HEK293 (cell line): Measurements from ENCODE around the gene APOL4.

Experiments used
- ZNF169 ChIP-seq: fragments of 450-650 bp; formaldehyde crosslinking; IDR thresholded peaks from 2 replicates; pipeline ENCODE4 v1.5.1; 2016; ENCODE audit warnings: missing biosample characterization, missing genetic modification characterization
- ZNF660 ChIP-seq: fragments of 450-650 bp; IDR thresholded peaks from 2 replicates; pipeline ENCODE4 v1.5.1; 2018; ENCODE audit warnings: missing biosample characterization, mild to moderate bottlenecking, missing genetic modification characterization
- TF ChIP-seq, protein P1 (sequence below): fragments of 450-650 bp; formaldehyde crosslinking; IDR thresholded peaks from 2 replicates; pipeline ENCODE4 v1.5.1; 2016; ENCODE audit warnings: missing biosample characterization, missing genetic modification characterization

DNA sequence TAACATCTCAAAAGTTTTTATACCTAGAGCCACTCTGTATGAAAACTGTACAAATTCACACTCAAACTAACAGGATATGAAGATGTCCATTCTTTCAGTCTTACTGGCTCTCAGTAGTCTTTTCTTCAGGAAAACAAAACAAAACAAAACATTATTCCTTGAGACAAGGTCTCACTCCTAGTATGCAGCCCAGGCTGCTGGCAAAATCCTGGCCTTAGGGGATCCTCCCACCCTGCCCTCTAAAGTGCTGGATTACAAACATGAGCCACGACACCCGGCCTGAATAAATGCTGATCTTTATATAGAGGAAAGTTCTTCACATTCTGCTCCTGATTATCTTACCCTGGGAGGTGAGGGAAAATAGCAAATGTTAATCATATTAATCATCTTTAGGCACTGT is 32.6 kb upstream of the APOL4 start:
- TF ChIP-seq ZNF660 (tag by site-specific recombination) (no peak), ZNF169 (tag by site-specific recombination) (no peak)
- TF ChIP-seq, protein P1, sequence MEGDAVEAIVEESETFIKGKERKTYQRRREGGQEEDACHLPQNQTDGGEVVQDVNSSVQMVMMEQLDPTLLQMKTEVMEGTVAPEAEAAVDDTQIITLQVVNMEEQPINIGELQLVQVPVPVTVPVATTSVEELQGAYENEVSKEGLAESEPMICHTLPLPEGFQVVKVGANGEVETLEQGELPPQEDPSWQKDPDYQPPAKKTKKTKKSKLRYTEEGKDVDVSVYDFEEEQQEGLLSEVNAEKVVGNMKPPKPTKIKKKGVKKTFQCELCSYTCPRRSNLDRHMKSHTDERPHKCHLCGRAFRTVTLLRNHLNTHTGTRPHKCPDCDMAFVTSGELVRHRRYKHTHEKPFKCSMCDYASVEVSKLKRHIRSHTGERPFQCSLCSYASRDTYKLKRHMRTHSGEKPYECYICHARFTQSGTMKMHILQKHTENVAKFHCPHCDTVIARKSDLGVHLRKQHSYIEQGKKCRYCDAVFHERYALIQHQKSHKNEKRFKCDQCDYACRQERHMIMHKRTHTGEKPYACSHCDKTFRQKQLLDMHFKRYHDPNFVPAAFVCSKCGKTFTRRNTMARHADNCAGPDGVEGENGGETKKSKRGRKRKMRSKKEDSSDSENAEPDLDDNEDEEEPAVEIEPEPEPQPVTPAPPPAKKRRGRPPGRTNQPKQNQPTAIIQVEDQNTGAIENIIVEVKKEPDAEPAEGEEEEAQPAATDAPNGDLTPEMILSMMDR (tag by site-specific recombination), result no peak
